Measurements from ENCODE around the gene SIK2.

The SIK2 gene

GRCh38 chr11:111691741-111692140 is 89.5 kb downstream of the SIK2 start:
- no peak overlapping the region for H3K4me3 ChIP-seq (ENCODE audit: severe bottlenecking)
- ATAC-seq (ENCODE audit: low read depth): no peak
- H3K27me3 ChIP-seq (ENCODE audit: insufficient read depth, poor library complexity, severe bottlenecking): no peaks in the 10 kb centered on the region
- TF ChIP-seq, protein P1, sequence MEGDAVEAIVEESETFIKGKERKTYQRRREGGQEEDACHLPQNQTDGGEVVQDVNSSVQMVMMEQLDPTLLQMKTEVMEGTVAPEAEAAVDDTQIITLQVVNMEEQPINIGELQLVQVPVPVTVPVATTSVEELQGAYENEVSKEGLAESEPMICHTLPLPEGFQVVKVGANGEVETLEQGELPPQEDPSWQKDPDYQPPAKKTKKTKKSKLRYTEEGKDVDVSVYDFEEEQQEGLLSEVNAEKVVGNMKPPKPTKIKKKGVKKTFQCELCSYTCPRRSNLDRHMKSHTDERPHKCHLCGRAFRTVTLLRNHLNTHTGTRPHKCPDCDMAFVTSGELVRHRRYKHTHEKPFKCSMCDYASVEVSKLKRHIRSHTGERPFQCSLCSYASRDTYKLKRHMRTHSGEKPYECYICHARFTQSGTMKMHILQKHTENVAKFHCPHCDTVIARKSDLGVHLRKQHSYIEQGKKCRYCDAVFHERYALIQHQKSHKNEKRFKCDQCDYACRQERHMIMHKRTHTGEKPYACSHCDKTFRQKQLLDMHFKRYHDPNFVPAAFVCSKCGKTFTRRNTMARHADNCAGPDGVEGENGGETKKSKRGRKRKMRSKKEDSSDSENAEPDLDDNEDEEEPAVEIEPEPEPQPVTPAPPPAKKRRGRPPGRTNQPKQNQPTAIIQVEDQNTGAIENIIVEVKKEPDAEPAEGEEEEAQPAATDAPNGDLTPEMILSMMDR (IDR thresholded peaks at IDR 0.05; ENCODE audit: poor library complexity, severe bottlenecking): no peak
- no peaks in the 10 kb centered on the region for H3K9me3 ChIP-seq (ENCODE audit: severe bottlenecking)
- DNase-seq (ENCODE audit: low spot score): no peak
- H3K4me1 ChIP-seq (ENCODE audit: insufficient read depth, poor library complexity, severe bottlenecking): no peaks in the 10 kb centered on the region
- H3K27ac ChIP-seq (ENCODE audit: poor library complexity, severe bottlenecking): no peak overlapping the region
- H3K36me3 ChIP-seq (ENCODE audit: low read depth): 0 out of 2 replicates have a peak, but pooled peaks cover 10% of the 10 kb centered on the region

DNA sequence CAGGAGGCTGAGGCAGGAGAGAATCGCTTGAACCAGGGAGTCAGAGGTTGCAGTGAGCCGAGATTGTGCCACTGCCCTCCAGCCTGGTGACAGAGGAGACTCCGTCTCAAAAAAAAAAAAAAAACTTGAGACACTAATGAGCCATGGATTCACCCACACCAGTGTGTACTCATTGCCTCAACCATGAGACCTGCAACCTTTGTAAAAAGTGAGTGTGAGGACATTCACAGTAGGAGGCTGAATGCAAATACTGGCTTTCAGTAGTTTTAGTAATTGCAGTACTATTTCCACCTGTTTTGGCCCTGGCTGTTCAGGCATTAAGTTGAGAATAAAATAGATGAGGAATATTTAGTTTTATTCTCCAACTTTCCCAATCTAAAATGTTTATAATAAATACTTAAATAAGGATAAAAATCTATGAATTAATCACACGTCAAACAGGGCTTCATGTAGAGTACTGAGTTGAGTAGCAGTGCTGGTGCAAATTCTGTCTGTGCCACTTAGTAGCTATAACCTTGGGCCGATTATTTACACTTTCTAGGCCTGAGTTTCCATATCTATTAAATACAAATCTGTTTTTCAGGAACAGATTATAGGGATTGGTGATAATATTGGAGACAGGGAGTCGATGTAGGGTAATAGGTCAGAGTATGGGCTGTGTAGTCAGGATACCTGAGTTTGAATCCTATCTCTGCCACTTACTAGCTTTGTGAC is 91.1 kb downstream of the SIK2 start:
- TF ChIP-seq, protein P1 (IDR thresholded peaks at IDR 0.05; ENCODE audit: poor library complexity, severe bottlenecking): no peak
- H3K4me1 ChIP-seq (ENCODE audit: insufficient read depth, poor library complexity, severe bottlenecking): no peaks in the 10 kb centered on the region
- DNase-seq (ENCODE audit: low spot score) (no peak), ATAC-seq (ENCODE audit: low read depth) (no peak)
- H3K36me3 ChIP-seq (ENCODE audit: low read depth): 0 out of 2 replicates have a peak, but pooled peaks cover 4% of the 10 kb centered on the region
- H3K4me3 ChIP-seq (ENCODE audit: severe bottlenecking): no peak overlapping the region
- no peak overlapping the region for H3K27ac ChIP-seq (ENCODE audit: poor library complexity, severe bottlenecking)
- no peaks in the 10 kb centered on the region for H3K9me3 ChIP-seq (ENCODE audit: severe bottlenecking)
- no peaks in the 10 kb centered on the region for H3K27me3 ChIP-seq (ENCODE audit: insufficient read depth, poor library complexity, severe bottlenecking)

GRCh38 chr11:111694851-111695250 is 92.6 kb downstream of the SIK2 start:
- DNase-seq (ENCODE audit: low spot score) (no peak), ATAC-seq (ENCODE audit: low read depth) (no peak)
- Histone ChIP-seq H3K36me3 (ENCODE audit: low read depth) (no peaks in the 10 kb centered on the region), H3K4me3 (ENCODE audit: severe bottlenecking) (no peak overlapping the region), H3K27ac (ENCODE audit: poor library complexity, severe bottlenecking) (no peak overlapping the region), H3K4me1 (ENCODE audit: insufficient read depth, poor library complexity, severe bottlenecking) (no peaks in the 10 kb centered on the region), H3K27me3 (ENCODE audit: insufficient read depth, poor library complexity, severe bottlenecking) (no peaks in the 10 kb centered on the region), H3K9me3 (ENCODE audit: severe bottlenecking) (no peaks in the 10 kb centered on the region)
- TF ChIP-seq, protein P1 (IDR thresholded peaks at IDR 0.05; ENCODE audit: poor library complexity, severe bottlenecking): no peak

GRCh38 chr11:111696556-111696955 is 94.3 kb downstream of the SIK2 start:
- no peak for DNase-seq (ENCODE audit: low spot score)
- Histone ChIP-seq H3K36me3 (ENCODE audit: low read depth) (0 out of 2 replicates have a peak, but pooled peaks cover 4% of the 10 kb centered on the region), H3K9me3 (ENCODE audit: severe bottlenecking) (no peaks in the 10 kb centered on the region), H3K4me1 (ENCODE audit: insufficient read depth, poor library complexity, severe bottlenecking) (no peaks in the 10 kb centered on the region), H3K4me3 (ENCODE audit: severe bottlenecking) (no peak overlapping the region), H3K27ac (ENCODE audit: poor library complexity, severe bottlenecking) (no peak overlapping the region), H3K27me3 (ENCODE audit: insufficient read depth, poor library complexity, severe bottlenecking) (no peaks in the 10 kb centered on the region)
- no peak for ATAC-seq (ENCODE audit: low read depth)
- TF ChIP-seq, protein P1 (IDR thresholded peaks at IDR 0.05; ENCODE audit: poor library complexity, severe bottlenecking): no peak

GRCh38 chr11:111697933-111698371 is 95.7 kb downstream of the SIK2 start:
- TF ChIP-seq, protein P1 (IDR thresholded peaks at IDR 0.05; ENCODE audit: poor library complexity, severe bottlenecking): no peak
- no peak for DNase-seq (ENCODE audit: low spot score)
- Histone ChIP-seq H3K27me3 (ENCODE audit: insufficient read depth, poor library complexity, severe bottlenecking) (no peaks in the 10 kb centered on the region), H3K4me3 (ENCODE audit: severe bottlenecking) (no peak overlapping the region), H3K4me1 (ENCODE audit: insufficient read depth, poor library complexity, severe bottlenecking) (no peaks in the 10 kb centered on the region), H3K36me3 (ENCODE audit: low read depth) (0 out of 2 replicates have a peak, but pooled peaks cover 7% of the 10 kb centered on the region), H3K9me3 (ENCODE audit: severe bottlenecking) (no peaks in the 10 kb centered on the region), H3K27ac (ENCODE audit: poor library complexity, severe bottlenecking) (no peak overlapping the region)
- no peak for ATAC-seq (ENCODE audit: low read depth)
